AG09309 (cell line): ENCODE results near the gene EDDM3A.
"Not testable (repeated sequence)": the region's sequence is repeated elsewhere in the genome, so short reads cannot be mapped to it uniquely, and the experiment has no call there.

Experiments
- DNase-seq: peaks from one replicate; pipeline ENCODE4 v3.0.0-alpha.2; 2010; ENCODE audit warnings: low read depth
- H3K4me3 ChIP-seq: 2 replicates; pipeline ENCODE4 v1.5.1; 2011; ENCODE audit warnings: mild to moderate bottlenecking, low read depth, low read length, moderate library complexity; ENCODE audit not compliant: control insufficient read depth
- TF ChIP-seq, protein P1 (sequence below): IDR thresholded peaks from 2 replicates; pipeline ENCODE4 v1.5.1; 2011; ENCODE audit warnings: mild to moderate bottlenecking, low read depth, low read length, inconsistent platforms; ENCODE audit not compliant: insufficient read depth, control insufficient read depth; ENCODE audit errors: missing control alignments

The EDDM3A gene

GRCh38 chr14:20719777-20720176 lies 25.9 kb upstream of the EDDM3A start:
- no peak for DNase-seq
- no peak overlapping the region for H3K4me3 ChIP-seq
- TF ChIP-seq, protein P1, sequence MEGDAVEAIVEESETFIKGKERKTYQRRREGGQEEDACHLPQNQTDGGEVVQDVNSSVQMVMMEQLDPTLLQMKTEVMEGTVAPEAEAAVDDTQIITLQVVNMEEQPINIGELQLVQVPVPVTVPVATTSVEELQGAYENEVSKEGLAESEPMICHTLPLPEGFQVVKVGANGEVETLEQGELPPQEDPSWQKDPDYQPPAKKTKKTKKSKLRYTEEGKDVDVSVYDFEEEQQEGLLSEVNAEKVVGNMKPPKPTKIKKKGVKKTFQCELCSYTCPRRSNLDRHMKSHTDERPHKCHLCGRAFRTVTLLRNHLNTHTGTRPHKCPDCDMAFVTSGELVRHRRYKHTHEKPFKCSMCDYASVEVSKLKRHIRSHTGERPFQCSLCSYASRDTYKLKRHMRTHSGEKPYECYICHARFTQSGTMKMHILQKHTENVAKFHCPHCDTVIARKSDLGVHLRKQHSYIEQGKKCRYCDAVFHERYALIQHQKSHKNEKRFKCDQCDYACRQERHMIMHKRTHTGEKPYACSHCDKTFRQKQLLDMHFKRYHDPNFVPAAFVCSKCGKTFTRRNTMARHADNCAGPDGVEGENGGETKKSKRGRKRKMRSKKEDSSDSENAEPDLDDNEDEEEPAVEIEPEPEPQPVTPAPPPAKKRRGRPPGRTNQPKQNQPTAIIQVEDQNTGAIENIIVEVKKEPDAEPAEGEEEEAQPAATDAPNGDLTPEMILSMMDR: no peak

DNA sequence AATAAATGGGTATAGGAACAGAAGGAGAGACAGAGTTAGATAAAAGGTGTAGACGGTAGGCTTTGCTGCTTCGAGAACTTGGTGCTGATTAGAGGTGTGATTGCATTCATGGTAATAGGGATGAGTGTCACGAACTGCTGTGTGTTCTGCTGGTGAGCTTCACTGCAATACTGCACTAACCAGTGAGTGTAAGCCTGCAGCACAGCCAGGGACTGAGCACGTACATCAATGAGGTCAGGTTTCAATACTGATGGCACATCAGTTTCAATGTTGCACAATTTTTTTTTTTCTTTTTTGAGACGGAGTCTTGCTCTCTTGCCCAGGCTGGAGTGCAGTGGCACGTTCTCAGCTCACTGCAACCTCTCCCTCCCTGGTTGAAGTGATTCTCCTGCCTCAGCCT lies 24.9 kb upstream of the EDDM3A start:
- TF ChIP-seq, protein P1: no peak
- DNase-seq: no peak
- H3K4me3 ChIP-seq: no peak overlapping the region

DNA sequence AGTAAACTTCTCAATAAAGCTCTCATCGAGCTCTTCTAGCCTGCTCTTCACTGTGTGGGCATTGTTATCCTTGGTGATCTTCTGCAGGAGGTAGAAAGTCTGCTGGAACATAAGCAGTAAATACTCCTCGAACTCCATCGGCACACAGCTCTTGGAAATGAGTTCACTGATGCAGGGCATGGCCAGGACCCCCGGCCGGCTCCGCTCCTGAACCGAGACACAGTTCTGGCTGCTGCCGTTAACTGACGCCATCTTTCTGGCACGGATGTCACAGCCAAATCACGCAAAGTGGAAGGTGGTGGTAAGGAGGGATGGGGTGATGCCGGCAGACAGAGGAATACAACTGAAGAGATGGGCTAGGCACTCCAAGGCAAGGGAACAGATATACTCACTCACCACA lies 23.7 kb upstream of the EDDM3A start:
- TF ChIP-seq, protein P1: no peak
- DNase-seq: no peak
- H3K4me3 ChIP-seq: no peak overlapping the region

DNA sequence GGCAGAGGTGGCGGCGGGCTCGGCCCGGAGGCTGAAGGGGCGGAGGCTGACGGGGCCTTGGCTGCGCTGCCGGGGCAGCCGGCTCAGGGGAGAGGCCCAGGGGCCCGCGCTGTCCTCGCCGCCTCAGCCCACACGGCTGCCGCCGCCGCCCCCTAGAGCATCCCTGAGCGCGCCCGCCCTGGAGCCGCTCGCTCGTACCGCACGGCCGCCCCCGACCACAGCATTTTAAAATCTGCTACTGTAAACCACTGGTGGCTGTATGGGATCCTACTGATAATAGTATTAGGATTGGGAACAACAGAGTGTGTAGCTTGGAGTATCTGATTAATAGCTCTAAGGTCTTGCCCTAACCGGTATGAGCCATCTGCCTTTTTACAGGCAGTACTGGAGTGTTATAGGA lies 22.2 kb upstream of the EDDM3A start:
- no peak overlapping the region for H3K4me3 ChIP-seq
- DNase-seq: no peak
- TF ChIP-seq, protein P1: no peak

DNA sequence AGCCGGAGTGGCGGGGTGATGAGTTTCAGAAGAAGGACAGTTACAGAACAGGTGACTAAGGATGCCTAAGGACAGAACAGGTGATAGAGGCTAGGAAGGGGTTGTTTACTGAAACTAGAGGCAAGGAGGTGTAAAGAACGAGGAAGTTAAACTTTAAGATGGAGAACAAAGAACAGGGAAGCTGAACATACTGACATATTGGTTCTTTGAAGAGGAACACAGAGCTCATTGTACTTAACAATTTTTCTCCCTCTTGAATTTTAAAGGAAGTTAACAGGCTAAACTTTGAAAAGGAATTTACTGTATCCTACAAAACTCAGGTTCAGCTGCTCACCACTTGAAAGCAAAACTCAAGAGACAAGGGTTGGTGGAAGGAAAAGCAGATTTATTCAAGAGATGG lies 19.6 kb upstream of the EDDM3A start:
- not testable (repeated sequence) for DNase-seq, H3K4me3 ChIP-seq

DNA sequence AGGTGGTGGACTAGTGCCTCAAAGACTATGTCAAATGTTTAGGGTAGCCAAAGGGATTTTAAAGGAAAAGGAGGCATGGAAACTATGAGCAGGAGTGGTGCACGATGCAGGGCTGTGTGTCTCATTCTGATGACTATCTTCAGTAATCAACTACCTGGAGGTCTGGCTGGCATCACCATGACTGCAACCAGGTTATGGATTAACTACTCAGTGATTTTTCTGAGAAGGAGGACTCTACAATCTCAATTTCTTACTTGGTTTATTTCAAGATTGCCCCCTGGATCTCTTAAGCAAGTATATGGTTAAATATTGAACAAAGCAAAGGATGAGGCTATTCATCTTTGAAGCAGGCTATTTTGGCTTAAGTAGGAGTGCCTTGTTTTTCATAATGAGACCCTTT lies 19.2 kb upstream of the EDDM3A start:
- no peak for DNase-seq
- TF ChIP-seq, protein P1: no peak
- no peak overlapping the region for H3K4me3 ChIP-seq

- DNase-seq: no peak
- no peak overlapping the region for H3K4me3 ChIP-seq
- TF ChIP-seq, protein P1: no peak
Observed at GRCh38 chr14:20730891-20731290, 14.8 kb upstream of the EDDM3A start.
